IMR-90 (cell line): ENCODE data around the gene SEPTIN5. TPM values are rescaled to one million over a fixed set of nuclear protein-coding genes. Genes with fewer than 3 reads are reported as not detected.

ENCODE experiments used
- ATAC-seq: fragments of 200-7000 bp; cut with Tn5 transposase; 2 replicates; pipeline ENCODE4 v1.9.1; 2020; ENCODE audit warnings: low read depth, mild to moderate bottlenecking, moderate library complexity
- BruUV-seq: library from RNA; stranded (reverse); fragments of 400-500 nt; replicated peaks from 2 replicates; lab custom pipeline; 2021; lab: Mats Ljungman, UMichigan
- CTCF ChIA-PET: fragments of 300-600 bp; formaldehyde crosslinking; extraction: SDS; loops from one replicate; lab custom pipeline; 2021; ENCODE audit warnings: antibody characterized with exemption; lab: Yijun Ruan, JAX
- POLR2A ChIA-PET: fragments of 300-600 bp; sonication (Branson Sonifier 250); formaldehyde crosslinking; loops from one replicate; lab custom pipeline; 2022; ENCODE audit warnings: antibody characterized with exemption; ENCODE audit not compliant: unreplicated experiment; lab: Charles Lee
- DNase-seq: peaks from one replicate; pipeline ENCODE4 v3.0.0; 2013
- H2AFZ ChIP-seq: replicated peaks from 2 replicates; pipeline ENCODE3; 2013; ENCODE audit warnings: low read length, mild to moderate bottlenecking; ENCODE audit not compliant: poor library complexity
- H2AK5ac ChIP-seq: 2 replicates; pipeline ENCODE4 v1.6.1; 2013; ENCODE audit warnings: low read depth, low read length, inconsistent platforms
- H2AK9ac ChIP-seq: replicated peaks from 2 replicates; pipeline ENCODE3; 2013; ENCODE audit warnings: mild to moderate bottlenecking, low read depth, low read length, moderate library complexity; ENCODE audit not compliant: poor library complexity
- H2BK120ac ChIP-seq: 2 replicates; pipeline ENCODE4 v1.6.1; 2013; ENCODE audit warnings: low read depth, low read length, inconsistent platforms
- H2BK15ac ChIP-seq: 3 replicates; pipeline ENCODE4 v1.6.1; 2013; ENCODE audit warnings: low read depth, low read length, inconsistent platforms
- H2BK20ac ChIP-seq: 2 replicates; pipeline ENCODE4 v1.6.1; 2013; ENCODE audit warnings: low read depth, mild to moderate bottlenecking, inconsistent platforms, low read length, moderate library complexity
- H2BK5ac ChIP-seq: 2 replicates; pipeline ENCODE4 v1.6.1; 2013; ENCODE audit warnings: mild to moderate bottlenecking, low read depth, low read length, inconsistent platforms; ENCODE audit not compliant: poor library complexity, severe bottlenecking
- H3K14ac ChIP-seq: replicated peaks from 2 replicates; pipeline ENCODE4 v1.6.1; 2013; ENCODE audit warnings: low read depth, low read length, inconsistent platforms
- H3K18ac ChIP-seq: 2 replicates; pipeline ENCODE4 v1.6.1; 2013; ENCODE audit warnings: low read depth, low read length, control low read depth
- H3K23ac ChIP-seq: 2 replicates; pipeline ENCODE4 v1.6.1; 2013; ENCODE audit warnings: low read depth, low read length, inconsistent platforms
- H3K27ac ChIP-seq: 2 replicates; pipeline ENCODE4 v1.5.1; 2013; ENCODE audit warnings: mild to moderate bottlenecking, control low read depth, low read length; ENCODE audit not compliant: insufficient read depth
- H3K27me3 ChIP-seq: 2 replicates; pipeline ENCODE4 v1.6.1; 2013; ENCODE audit warnings: low read length; ENCODE audit not compliant: control insufficient read depth, insufficient read depth
- H3K36me3 ChIP-seq: 2 replicates; pipeline ENCODE4 v1.6.1; 2013; ENCODE audit warnings: low read length, mixed read lengths; ENCODE audit not compliant: control insufficient read depth, insufficient read depth
- H3K4ac ChIP-seq: 2 replicates; pipeline ENCODE4 v1.6.1; 2013; ENCODE audit warnings: low read depth, low read length, inconsistent platforms
- H3K4me1 ChIP-seq: 2 replicates; pipeline ENCODE4 v1.6.1; 2013; ENCODE audit warnings: low read length, mixed read lengths; ENCODE audit not compliant: control insufficient read depth, insufficient read depth
- H3K4me2 ChIP-seq: 2 replicates; pipeline ENCODE4 v1.6.1; 2013; ENCODE audit warnings: low read depth, mild to moderate bottlenecking, control low read depth, low read length, moderate library complexity
- H3K4me3 ChIP-seq: 2 replicates; pipeline ENCODE4 v1.5.1; 2013; ENCODE audit warnings: low read depth, mild to moderate bottlenecking, control low read depth, low read length, moderate library complexity; ENCODE audit not compliant: insufficient read depth
- H3K56ac ChIP-seq: 2 replicates; pipeline ENCODE4 v1.6.1; 2013; ENCODE audit warnings: low read length, inconsistent platforms; ENCODE audit not compliant: insufficient read depth; ENCODE audit errors: extremely low read depth
- H3K79me1 ChIP-seq, 2 experiments: 2 replicates each; pipeline ENCODE4 v1.6.1; 2013; ENCODE audit warnings: low read length in 2 of 2, inconsistent platforms in 1 of 2, low read depth in 1 of 2
- H3K9ac ChIP-seq: 2 replicates; pipeline ENCODE4 v1.6.1; 2013; ENCODE audit warnings: low read depth, low read length, control low read depth
- H3K9me1 ChIP-seq: 2 replicates; pipeline ENCODE4 v1.6.1; 2013; ENCODE audit warnings: low read length, inconsistent platforms; ENCODE audit not compliant: insufficient read depth
- H3K9me3 ChIP-seq: 2 replicates; pipeline ENCODE4 v1.6.1; 2013; ENCODE audit warnings: low read length; ENCODE audit not compliant: control insufficient read depth, insufficient read depth
- H4K20me1 ChIP-seq: 2 replicates; pipeline ENCODE4 v1.6.1; 2013; ENCODE audit warnings: low read length, inconsistent platforms; ENCODE audit not compliant: insufficient read depth
- H4K5ac ChIP-seq: 2 replicates; pipeline ENCODE4 v1.6.1; 2013; ENCODE audit warnings: mild to moderate bottlenecking, low read depth, low read length, control low read depth
- H4K8ac ChIP-seq, 2 experiments: 2 replicates each; pipeline ENCODE4 v1.6.1; 2013; ENCODE audit warnings: low read depth in 2 of 2, low read length in 2 of 2, control low read depth in 1 of 2, inconsistent platforms in 1 of 2
- H4K91ac ChIP-seq: 2 replicates; pipeline ENCODE4 v1.6.1; 2013; ENCODE audit warnings: low read depth, low read length, inconsistent platforms; ENCODE audit not compliant: insufficient read depth
- BHLHE40 ChIP-seq: fragments of 150-350 bp; IDR thresholded peaks from 2 replicates; pipeline ENCODE4 v1.6.1; 2016; ENCODE audit warnings: mild to moderate bottlenecking, low read depth, low read length
- CEBPB ChIP-seq: IDR thresholded peaks from 2 replicates; pipeline ENCODE4 v1.6.1; 2012; ENCODE audit warnings: low read depth, low read length, improper control_type of control experiment
- CHD1 ChIP-seq: IDR thresholded peaks from 2 replicates; pipeline ENCODE4 v1.6.1; 2012; ENCODE audit warnings: low read depth, low read length, improper control_type of control experiment
- MAZ ChIP-seq: IDR thresholded peaks from 2 replicates; pipeline ENCODE4 v1.6.1; 2012; ENCODE audit warnings: low read depth, mild to moderate bottlenecking, low read length, improper control_type of control experiment, moderate library complexity, borderline replicate concordance
- NFE2L2 ChIP-seq: fragments of 150-350 bp; IDR thresholded peaks from 2 replicates; pipeline ENCODE4 v1.6.1; 2016; ENCODE audit warnings: low read depth, mild to moderate bottlenecking, low read length
- POLR2A ChIP-seq: IDR thresholded peaks from 2 replicates; pipeline ENCODE4 v1.6.1; 2012; ENCODE audit warnings: mild to moderate bottlenecking, low read depth, low read length
- RFX5 ChIP-seq: IDR thresholded peaks from 2 replicates; pipeline ENCODE4 v1.8.0; 2012; ENCODE audit warnings: low read depth, mild to moderate bottlenecking, low read length, moderate library complexity
- SMC3 ChIP-seq: fragments of 150-350 bp; IDR thresholded peaks from 2 replicates; pipeline ENCODE4 v1.6.1; 2016; ENCODE audit warnings: low read depth, mild to moderate bottlenecking, antibody characterized with exemption, low read length, moderate library complexity
- WGBS, 2 experiments: methylation state at CpG; one replicate each; pipeline versions ENCODE4 v1.1.5 to v1.1.7; 2013; ENCODE audit warnings: missing lambda C conversion rate in 2 of 2; ENCODE audit not compliant: insufficient read length in 1 of 2; ENCODE audit errors: extremely low coverage in 2 of 2; 5-methylcytosine and 5-hydroxymethylcytosine counted together
- dilution Hi-C: fragments of 300-500 bp; cut with HindIII; formaldehyde crosslinking; loops from one replicate; pipeline ENCODE4 v1.14.3; 2018; ENCODE audit warnings: low sequenced_read_pairs; ENCODE audit not compliant: unreplicated experiment
- in situ Hi-C: fragments of 300-500 bp; cut with MboI; formaldehyde crosslinking; loops from 3 replicates; pipeline ENCODE4 v1.14.3; 2019; ENCODE audit warnings: low sequenced_read_pairs, inconsistent platforms, mixed read lengths
- intact Hi-C: fragments of 100-400 bp; cut with micrococcal nuclease; formaldehyde crosslinking; loops from 2 replicates; pipeline ENCODE4 v1.10.0; 2022
- polyA plus RNA-seq, 3 experiments: library from polyadenylated mRNA; depleted of rRNA; stranded (reverse); fragments of >200 nt; gene quantifications; 2 replicates each; pipeline ENCODE4 v1.2.3, GENCODE V29; 2012; ENCODE audit warnings: low replicate concordance in 1 of 3
- total RNA-seq: library from RNA; depleted of rRNA; stranded (reverse); fragments of >200 nt; gene quantifications from 2 replicates; pipeline ENCODE4 v1.2.3, GENCODE V29; 2012
- TF ChIP-seq, protein P1 (sequence below): fragments of 150-350 bp; IDR thresholded peaks from 2 replicates; pipeline ENCODE4 v1.6.1; 2017; ENCODE audit warnings: mild to moderate bottlenecking, antibody characterized with exemption, low read length, low read depth

The SEPTIN5 gene
- total and polyA plus RNA-seq, 2 of the 4 experiments (the other 2 are of a cell fraction): 16.8 to 20.7 TPM

- H2BK120ac ChIP-seq: no peak overlapping the region
- H3K4me1 ChIP-seq: peaks cover 8% of the 10 kb centered on the region
- no peak overlapping the region for H2BK5ac ChIP-seq
- DNase-seq (no peak), ATAC-seq (no peak)
- intact Hi-C loops (no loop called here), in situ Hi-C loops (no loop called here), dilution Hi-C loops (no loop called here)
- TF ChIP-seq POLR2A: no peak
- TF ChIP-seq CHD1: no peak
- TF ChIP-seq, protein P1, sequence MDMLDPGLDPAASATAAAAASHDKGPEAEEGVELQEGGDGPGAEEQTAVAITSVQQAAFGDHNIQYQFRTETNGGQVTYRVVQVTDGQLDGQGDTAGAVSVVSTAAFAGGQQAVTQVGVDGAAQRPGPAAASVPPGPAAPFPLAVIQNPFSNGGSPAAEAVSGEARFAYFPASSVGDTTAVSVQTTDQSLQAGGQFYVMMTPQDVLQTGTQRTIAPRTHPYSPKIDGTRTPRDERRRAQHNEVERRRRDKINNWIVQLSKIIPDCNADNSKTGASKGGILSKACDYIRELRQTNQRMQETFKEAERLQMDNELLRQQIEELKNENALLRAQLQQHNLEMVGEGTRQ: no peak
- TF ChIP-seq RFX5: no peak
- TF ChIP-seq CEBPB: no peak
- no peak for TF ChIP-seq SMC3
- TF ChIP-seq MAZ: no peak
- no peak for TF ChIP-seq NFE2L2
- TF ChIP-seq BHLHE40: no peak
- H2BK20ac ChIP-seq: no peak overlapping the region
- no peak overlapping the region for H2AK9ac ChIP-seq
- no peak overlapping the region for H4K5ac ChIP-seq
- no peak overlapping the region for H3K4ac ChIP-seq
- H3K9ac ChIP-seq: no peak overlapping the region
- H3K14ac ChIP-seq: no peak overlapping the region
- no peak overlapping the region for H3K4me3 ChIP-seq
- ChIA-PET CTCF (no interaction called here), POLR2A (no interaction called here)
- peaks cover 19% of the 10 kb centered on the region; the same call in 1 of the 2 replicates for H3K27me3 ChIP-seq
- H4K91ac ChIP-seq: no peak overlapping the region
- H3K56ac ChIP-seq: no peak overlapping the region
- H3K36me3 ChIP-seq: peaks cover 16% of the 10 kb centered on the region
- 100% methylated on average over 1 of the region's 2 CpGs; no CpG with 5 or more reads in 1 of the 2 experiments for WGBS, 2 experiments
- no peak overlapping the region for H2AK5ac ChIP-seq
- H2BK15ac ChIP-seq: no peak overlapping the region
- H3K23ac ChIP-seq: no peak overlapping the region
- peaks cover 0 to 4% of the 10 kb centered on the region in 2 experiments; a peak in 1 of 4 replicates for H3K79me1 ChIP-seq
- no peak overlapping the region for H3K18ac ChIP-seq
- H3K9me3 ChIP-seq: no peaks in the 10 kb centered on the region
- H4K20me1 ChIP-seq: peaks cover 6% of the 10 kb centered on the region; the same call in 1 of the 2 replicates
- H4K8ac ChIP-seq: no peak overlapping the region
- H3K9me1 ChIP-seq: peaks cover 7% of the 10 kb centered on the region
- no peak overlapping the region for H3K4me2 ChIP-seq
- H2AFZ ChIP-seq: no peak overlapping the region
- BruUV-seq: no TSS peak
- H3K27ac ChIP-seq: no peak overlapping the region
Observed at GRCh38 chr22:19720999-19721329, 6.7 kb downstream of the SEPTIN5 start.
